Activated CD8-positive, alpha-beta T cell treated with anti-CD3 and anti-CD28 coated beads for 36 hours (primary cell): ENCODE data around the gene RCAN3. TPM values are rescaled to one million over a fixed set of nuclear protein-coding genes. Genes with fewer than 3 reads are reported as not detected.
A peak's percentile ranks its signal among the peaks of the same experiment; 100 is the strongest.

Experiments used
- ATAC-seq: fragments of 200-7000 bp; cut with Tn5 transposase; one replicate; pipeline ENCODE4 v1.10.0; 2021; ENCODE audit warnings: mild to moderate bottlenecking, moderate library complexity
- CTCF ChIA-PET: fragments of 350-600 bp; sonication (Branson Sonifier 250); formaldehyde crosslinking; loops from one replicate; lab custom pipeline; 2021; ENCODE audit warnings: antibody characterized with exemption; lab: Charles Lee
- POLR2A ChIA-PET: fragments of 350-600 bp; sonication (Branson Sonifier 250); formaldehyde crosslinking; loops from one replicate; lab custom pipeline; 2021; ENCODE audit warnings: antibody characterized with exemption; lab: Charles Lee
- DNase-seq: peaks from one replicate; pipeline ENCODE4 v3.0.0-alpha.2; 2020
- H3K27ac Mint-ChIP-seq: one replicate; pipeline ENCODE4 v1.8.0; 2021; ENCODE audit warnings: mild to moderate bottlenecking, mixed read lengths
- H3K27me3 Mint-ChIP-seq: one replicate; pipeline ENCODE4 v1.8.0; 2021; ENCODE audit warnings: mixed read lengths
- H3K36me3 Mint-ChIP-seq: one replicate; pipeline ENCODE4 v1.8.0; 2021; ENCODE audit warnings: low read depth, mixed read lengths
- H3K4me1 Mint-ChIP-seq: one replicate; pipeline ENCODE4 v1.8.0; 2021; ENCODE audit warnings: low read depth, mixed read lengths
- H3K4me3 Mint-ChIP-seq: one replicate; pipeline ENCODE4 v1.8.0; 2021; ENCODE audit warnings: mild to moderate bottlenecking, moderate library complexity, mixed read lengths
- H3K9me3 Mint-ChIP-seq: one replicate; pipeline ENCODE4 v1.8.0; 2021; ENCODE audit warnings: mixed read lengths
- CTCF ChIP-seq: fragments of 200-600 bp; IDR thresholded peaks from one replicate; pipeline ENCODE4 v1.8.0; 2022; ENCODE audit warnings: antibody characterized with exemption, mild to moderate bottlenecking
- intact Hi-C: fragments of 100-400 bp; cut with micrococcal nuclease; formaldehyde crosslinking; loops from one replicate; pipeline ENCODE4 v1.10.0; 2022
- total RNA-seq, 2 experiments: library from RNA; stranded (reverse); gene quantifications; one replicate each; pipeline ENCODE4 v1.2.3, GENCODE V29; 2021

RCAN3 gene
- total RNA-seq, 2 experiments from 2014 or later, result 55.3 to 56.8 TPM

GRCh38 chr1:24505816-24506215 is 3.2 kb downstream of the RCAN3 start:
- H3K27ac Mint-ChIP-seq, result peak overlapping the region; percentile 98
- H3K36me3 Mint-ChIP-seq, result peaks cover 31% of the 10 kb centered on the region
- ChIA-PET CTCF (interaction anchor here (0.8 to 8.5 kb wide), 11 partner anchors 11 to 114 kb away, joined by 3 to 66 read pairs (median 3); partner anchors contain the start of genes NIPAL3 and STPG1), POLR2A (interaction anchor here (1.3 to 2.8 kb wide), 6 partner anchors 10 to 90 kb away, joined by 3 to 17 read pairs (median 5); partner anchors contain the start of gene NIPAL3)
- DNase-seq, result no peak
- peak overlapping the region; percentile 97 for H3K4me3 Mint-ChIP-seq
- no peaks in the 10 kb centered on the region for H3K27me3 Mint-ChIP-seq
- peaks cover 60% of the 10 kb centered on the region for H3K4me1 Mint-ChIP-seq
- intact Hi-C loops, result no loop called here
- no peaks in the 10 kb centered on the region for H3K9me3 Mint-ChIP-seq
- no peak for TF ChIP-seq CTCF
- no peak for ATAC-seq

GRCh38 chr1:24506691-24507381 is 4.2 kb downstream of the RCAN3 start:
- Mint-ChIP-seq H3K4me3 (peak overlapping the region; percentile 97), H3K27ac (peak overlapping the region; percentile 98), H3K36me3 (peaks cover 37% of the 10 kb centered on the region), H3K27me3 (no peaks in the 10 kb centered on the region), H3K4me1 (peaks cover 60% of the 10 kb centered on the region), H3K9me3 (no peaks in the 10 kb centered on the region)
- no peak for ATAC-seq
- DNase-seq, result no peak
- CTCF ChIA-PET, result interaction anchor here (1.0 to 8.5 kb wide), 11 partner anchors 10 to 116 kb away, joined by 3 to 66 read pairs (median 16); partner anchors contain the start of genes NIPAL3 and STPG1
- no peak for TF ChIP-seq CTCF
- POLR2A ChIA-PET, result interaction anchor here (0.8 to 2.8 kb wide), 8 partner anchors 9 to 91 kb away, joined by 3 to 17 read pairs (median 4); partner anchors contain the start of gene NIPAL3
- intact Hi-C loops, result no loop called here

GRCh38 chr1:24507405-24507804 is 4.8 kb downstream of the RCAN3 start:
- peak overlapping the region; percentile 97 for H3K4me3 Mint-ChIP-seq

GRCh38 chr1:24508911-24509310 is 6.3 kb downstream of the RCAN3 start:
- no peak for DNase-seq
- ChIA-PET POLR2A (no interaction called here), CTCF (interaction anchor here (3.9 to 8.5 kb wide), 3 partner anchors 8 to 93 kb away, joined by 16 to 66 read pairs (median 32); partner anchors contain the start of gene NIPAL3)
- intact Hi-C loops, result no loop called here
- Mint-ChIP-seq H3K27me3 (no peaks in the 10 kb centered on the region), H3K36me3 (peaks cover 37% of the 10 kb centered on the region), H3K4me3 (no peak overlapping the region), H3K27ac (peak overlapping the region; percentile 72), H3K4me1 (peaks cover 69% of the 10 kb centered on the region), H3K9me3 (no peaks in the 10 kb centered on the region)
- ATAC-seq, result no peak
- TF ChIP-seq CTCF, result no peak

More at GRCh38 chr1:24507405-24507804, 4.8 kb downstream of the RCAN3 start:
- Mint-ChIP-seq H3K27ac (peak overlapping the region; percentile 98), H3K9me3 (no peaks in the 10 kb centered on the region), H3K4me1 (peaks cover 59% of the 10 kb centered on the region), H3K27me3 (no peaks in the 10 kb centered on the region), H3K36me3 (peaks cover 37% of the 10 kb centered on the region)
- ATAC-seq (no peak), DNase-seq (no peak)
- POLR2A ChIA-PET, result interaction anchor here (0.8 to 2.0 kb wide), 6 partner anchors 11 to 29 kb away, joined by 3 to 6 read pairs (median 4); no protein-coding TSS in a partner anchor
- intact Hi-C loops, result no loop called here
- TF ChIP-seq CTCF, result no peak
- CTCF ChIA-PET, result interaction anchor here (1.6 to 8.5 kb wide), 6 partner anchors 9 to 116 kb away, joined by 4 to 66 read pairs (median 23); partner anchors contain the start of gene NIPAL3
